ENCODE data around the gene RLIM. TPM values are rescaled to one million over a fixed set of nuclear protein-coding genes. Genes with fewer than 3 reads are reported as not detected.

Gene RLIM
- total RNA-seq, 1 experiment from 2014 or later, result 36.4 TPM

- no peaks in the 10 kb centered on the region for H3K79me2 ChIP-seq (ENCODE audit: insufficient read depth, low read length)
- H2AFZ ChIP-seq (ENCODE audit: low read depth, low read length, poor library complexity, severe bottlenecking), result no peak overlapping the region
- TF ChIP-seq TCF7L2 (IDR thresholded peaks at IDR 0.05; ENCODE audit: borderline replicate concordance, extremely low read depth, insufficient read depth, insufficient read length) (no peak), SRF (IDR thresholded peaks at IDR 0.05; ENCODE audit: low read depth) (no peak), POLR2A (IDR thresholded peaks at IDR 0.05; ENCODE audit: borderline replicate concordance, extremely low read depth, insufficient read depth, insufficient read length) (no peak), RAD21 (IDR thresholded peaks at IDR 0.05; ENCODE audit: low read depth) (no peak), FOSL1 (IDR thresholded peaks at IDR 0.05; ENCODE audit: low read depth) (no peak), EZH2 (IDR thresholded peaks at IDR 0.05) (no peak), EZH2phosphoT487 (IDR thresholded peaks at IDR 0.05; ENCODE audit: borderline replicate concordance) (no peak), SP1 (IDR thresholded peaks at IDR 0.05; ENCODE audit: low read depth) (no peak), SIN3A (IDR thresholded peaks at IDR 0.05; ENCODE audit: low read depth) (no peak), ZNF274 (IDR thresholded peaks at IDR 0.05; ENCODE audit: low read depth, low read length) (no peak), JUND (IDR thresholded peaks at IDR 0.05) (no peak), CTCF (IDR thresholded peaks at IDR 0.05 in 2 of 3, conservative IDR thresholded peaks at IDR 0.05 in 1 of 3; ENCODE audit: borderline replicate concordance in 1 of 3, insufficient read depth in 1 of 3, low read depth in 2 of 3, low read length in 2 of 3) (no peak), ELF1 (IDR thresholded peaks at IDR 0.05; ENCODE audit: borderline replicate concordance, low read depth) (no peak), REST (IDR thresholded peaks at IDR 0.05; ENCODE audit: low read depth) (no peak), YY1 (IDR thresholded peaks at IDR 0.05; ENCODE audit: extremely low read depth, insufficient replicate concordance, low read depth, low read length) (no peak)
- ChIA-PET CTCF (no interaction called here), POLR2A (no interaction called here), RAD21 (ENCODE audit: low non-redundant PET in 1 of 2, low total read pairs in 2 of 2, uncharacterized antibody in 2 of 2, unreplicated experiment in 2 of 2) (no interaction called here)
- no peak for ATAC-seq
- no peak overlapping the region for H3K4me2 ChIP-seq (ENCODE audit: low read length)
- H3K27me3 ChIP-seq (ENCODE audit: insufficient read depth, low read length), result 0 out of 2 replicates have a peak, but pooled peaks cover 5% of the 10 kb centered on the region
- H3K9ac ChIP-seq (ENCODE audit: low read length), result no peak overlapping the region
- H3K9me2 ChIP-seq (ENCODE audit: insufficient read depth), result no peaks in the 10 kb centered on the region
- intact Hi-C loops (cut with micrococcal nuclease), result no loop called here
- H4K20me1 ChIP-seq (ENCODE audit: insufficient read depth), result no peaks in the 10 kb centered on the region
- no peak overlapping the region for H3K27ac ChIP-seq (ENCODE audit: low read depth, low read length)
- H3K4me1 ChIP-seq (ENCODE audit: control insufficient read depth in 1 of 2, insufficient read depth in 2 of 2, low read length in 2 of 2), result no peaks in the 10 kb centered on the region
- no peak for DNase-seq (ENCODE audit: low read depth, low spot score)
- no TSS peak for BruUV-seq (replicated peaks)
- H3K36me3 ChIP-seq (ENCODE audit: control insufficient read depth in 1 of 2, insufficient read depth in 2 of 2, low read length in 2 of 2), result no peaks in the 10 kb centered on the region
- no peak overlapping the region for H3K4me3 ChIP-seq (replicated peaks in 1 of 2; ENCODE audit: low read depth in 1 of 2, low read length in 2 of 2)
- no peaks in the 10 kb centered on the region for H3K9me3 ChIP-seq (ENCODE audit: control insufficient read depth in 1 of 2, insufficient read depth in 1 of 2, low read depth in 1 of 2, low read length in 2 of 2)
Observed at GRCh38 chrX:74636749-74637314, 22.4 kb upstream of the RLIM start.

Data from HCT116 (cell line).